Epithelial cell of esophagus (primary cell): Measurements from ENCODE around the gene BORCS5.

Experiments
- DNase-seq: peaks from one replicate; pipeline ENCODE4 v3.0.0; 2010; ENCODE audit warnings: low read depth
- H3K4me3 ChIP-seq: 2 replicates; pipeline ENCODE4 v1.5.1; 2011; ENCODE audit warnings: mild to moderate bottlenecking, low read length, control low read depth
- CTCF ChIP-seq: IDR thresholded peaks from 2 replicates; pipeline ENCODE4 v1.5.1; 2011; ENCODE audit warnings: low read depth, mild to moderate bottlenecking, low read length, control low read depth, inconsistent platforms; ENCODE audit not compliant: insufficient read depth; ENCODE audit errors: missing control alignments

Gene BORCS5

GRCh38 chr12:12327802-12328201, 29.1 kb upstream of the BORCS5 start:
- no peak overlapping the region for H3K4me3 ChIP-seq
- peak; percentile 67 for TF ChIP-seq CTCF
- DNase-seq: peak; percentile 70

GRCh38 chr12:12331244-12331771, 25.6 kb upstream of the BORCS5 start:
- no peak overlapping the region for H3K4me3 ChIP-seq
- TF ChIP-seq CTCF: no peak
- no peak for DNase-seq

DNA sequence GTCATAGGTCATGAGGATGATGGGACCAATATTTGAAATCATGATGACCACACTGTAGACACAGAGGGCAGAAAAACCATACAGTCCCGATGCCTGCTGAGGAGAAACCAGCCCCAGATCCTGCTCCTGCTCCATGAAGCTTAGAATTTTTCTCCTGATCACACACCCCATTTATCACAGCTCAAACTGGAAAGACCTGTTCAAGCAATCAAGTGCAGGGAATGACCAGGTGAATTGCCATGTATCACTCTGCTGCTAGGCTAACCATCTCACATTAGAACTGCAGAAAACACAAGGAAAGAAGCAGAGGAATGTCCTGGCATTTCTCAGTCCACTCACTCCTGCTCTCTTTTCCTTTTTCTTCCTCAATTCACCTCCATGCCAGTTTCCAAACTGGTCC, 25.0 kb upstream of the BORCS5 start:
- peak; percentile 83 for DNase-seq
- TF ChIP-seq CTCF: no peak
- no peak overlapping the region for H3K4me3 ChIP-seq

GRCh38 chr12:12333407-12334366, 23.2 kb upstream of the BORCS5 start:
- DNase-seq: peak; percentile 50
- no peak overlapping the region for H3K4me3 ChIP-seq
- no peak for TF ChIP-seq CTCF

DNA sequence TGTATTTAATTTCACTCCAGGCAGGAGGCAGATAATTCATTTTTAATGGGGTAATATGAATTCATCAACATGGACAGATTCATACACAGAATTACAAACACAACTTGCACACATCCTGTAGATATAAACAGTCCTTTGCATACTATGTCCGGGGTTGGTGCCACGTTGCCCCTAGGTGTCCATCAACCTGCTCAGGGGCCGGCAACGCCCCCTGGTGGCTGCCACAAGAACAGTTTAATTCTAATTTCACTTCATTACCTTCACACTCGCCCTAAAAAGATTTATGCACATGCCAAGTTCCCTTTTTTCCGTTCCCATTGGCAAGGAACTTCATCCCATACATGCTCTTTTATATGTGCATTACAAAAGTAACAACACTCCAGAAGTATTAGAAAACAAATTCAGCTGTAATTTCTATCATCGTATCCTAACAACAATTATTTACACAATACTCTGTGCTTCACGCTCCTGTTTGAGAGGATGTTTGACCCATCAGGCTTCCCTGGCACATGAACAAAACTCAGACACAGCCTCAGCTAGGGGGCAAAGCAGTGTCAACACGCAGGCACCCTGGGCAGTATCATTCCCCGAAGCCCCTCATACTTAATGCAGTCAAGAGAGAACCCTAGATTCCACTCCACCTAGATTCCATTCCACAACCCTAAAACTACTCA, 22.4 kb upstream of the BORCS5 start:
- DNase-seq: peak; percentile 56
- TF ChIP-seq CTCF: peak; percentile 67
- no peak overlapping the region for H3K4me3 ChIP-seq

DNA sequence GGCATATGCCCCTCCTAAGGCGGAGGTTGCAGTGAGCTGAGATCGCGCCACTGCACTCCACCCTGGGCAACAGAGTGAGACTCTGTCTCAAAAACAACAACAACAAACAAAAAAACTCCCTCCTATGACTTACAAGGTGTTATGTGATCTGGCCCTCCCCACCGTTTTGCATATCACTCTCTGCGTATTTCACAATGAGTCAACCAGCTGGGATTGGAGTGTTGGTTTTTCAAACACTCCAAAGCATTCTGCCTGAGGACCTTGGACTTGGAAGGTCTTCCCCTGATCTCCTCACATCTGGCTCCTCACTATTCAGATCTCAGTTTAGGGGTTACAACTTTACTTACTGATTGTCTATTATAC, 20.8 kb upstream of the BORCS5 start:
- no peak overlapping the region for H3K4me3 ChIP-seq
- peak; percentile 78 for DNase-seq
- TF ChIP-seq CTCF: no peak
